Measurements from ENCODE around the gene CFAP44.
A peak's percentile ranks its signal among the peaks of the same experiment; 100 is the strongest.
"Not testable (repeated sequence)": the region's sequence is repeated elsewhere in the genome, so short reads cannot be mapped to it uniquely, and the experiment has no call there.

CFAP44 gene

DNA sequence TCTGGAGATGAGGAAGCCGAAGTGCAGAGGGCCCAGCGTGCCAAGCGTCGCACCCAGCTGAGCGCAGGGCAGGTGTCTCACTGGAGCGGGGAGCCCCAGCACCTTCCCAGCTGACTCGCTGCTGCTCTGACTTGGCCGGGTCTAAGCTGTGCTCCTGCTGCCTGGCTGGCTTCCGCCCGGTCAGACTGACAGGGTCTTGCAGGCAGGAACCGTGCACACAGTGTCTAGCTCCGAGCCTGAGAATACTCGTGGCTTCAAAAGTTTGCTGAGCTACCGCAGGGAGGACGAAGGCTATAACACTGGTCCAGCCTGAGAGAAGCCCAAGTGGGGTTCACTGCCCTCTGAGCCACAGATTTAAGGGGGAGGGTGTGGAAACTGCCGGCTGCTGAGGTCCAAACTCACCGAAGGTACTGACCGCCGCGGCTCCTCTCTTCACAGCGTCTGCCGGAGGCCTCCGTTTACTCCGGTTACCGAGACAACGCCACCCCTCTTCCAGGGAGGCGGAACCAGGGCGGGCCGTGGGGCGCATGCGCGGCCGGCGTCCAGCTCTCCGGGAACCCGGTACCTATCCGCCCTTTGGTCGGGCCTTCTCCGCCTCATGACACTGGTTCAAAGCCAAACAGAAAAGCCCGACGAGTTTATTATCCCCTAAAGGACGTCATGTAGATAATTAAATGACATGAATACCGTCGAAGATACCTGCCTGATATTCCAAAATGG is at the start of gene CFAP44:
Gene CFAP44, minus strand, starts transcription at position 443 of the 720 bp plus-strand sequence. CDS start 7,829 bp downstream, outside the sequence.
- peak; percentile 27 for DNase-seq (ENCODE audit: low spot score)

DNA sequence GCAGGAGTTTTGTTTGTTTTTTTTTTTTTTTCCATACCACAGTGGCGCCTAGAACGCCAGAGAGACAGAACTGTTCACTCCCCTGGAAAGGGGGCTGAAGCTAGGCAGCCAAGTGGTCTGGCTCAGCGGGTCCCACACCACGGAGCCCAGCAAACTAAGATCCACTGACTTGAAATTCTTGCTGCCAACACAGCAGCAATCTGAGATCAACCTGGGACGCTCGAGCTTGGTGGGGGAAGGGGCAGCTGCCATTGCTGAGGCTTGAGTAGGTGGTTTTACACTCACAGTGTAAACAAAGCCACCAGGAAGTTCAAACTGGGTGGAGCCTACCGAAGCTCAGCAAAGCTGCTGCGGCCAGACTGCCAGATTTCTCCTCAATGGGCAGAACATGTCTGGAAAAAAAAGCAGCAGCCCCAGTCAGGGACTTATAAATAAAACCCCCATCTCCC is 43.9 kb upstream of the CFAP44 start:
- no peak for DNase-seq (ENCODE audit: low spot score)

DNA sequence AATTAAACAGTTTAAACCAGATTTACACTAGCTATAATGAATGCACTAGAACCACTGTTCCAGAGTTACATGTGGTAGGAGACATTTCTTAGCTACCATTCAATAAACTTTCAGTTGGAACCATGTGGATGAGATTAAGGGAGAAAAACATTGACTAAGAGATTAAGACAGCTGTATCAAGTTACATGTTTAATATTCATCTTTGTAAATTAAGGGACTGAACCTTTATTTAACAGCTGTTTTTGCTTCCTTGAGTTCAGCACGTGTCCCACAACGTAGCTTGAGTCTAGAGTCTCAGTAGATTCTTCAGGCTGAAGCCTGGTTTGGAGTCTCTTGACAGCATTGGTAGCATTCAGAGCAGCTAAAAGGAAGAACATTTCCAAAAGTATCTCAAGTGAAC is 27.2 kb upstream of the CFAP44 start:
- no peak for DNase-seq (ENCODE audit: low spot score)

- DNase-seq (ENCODE audit: low spot score): no peak
These were observed 20.2 kb upstream of the CFAP44 start for GRCh38 chr3:113461488-113461887.

DNA sequence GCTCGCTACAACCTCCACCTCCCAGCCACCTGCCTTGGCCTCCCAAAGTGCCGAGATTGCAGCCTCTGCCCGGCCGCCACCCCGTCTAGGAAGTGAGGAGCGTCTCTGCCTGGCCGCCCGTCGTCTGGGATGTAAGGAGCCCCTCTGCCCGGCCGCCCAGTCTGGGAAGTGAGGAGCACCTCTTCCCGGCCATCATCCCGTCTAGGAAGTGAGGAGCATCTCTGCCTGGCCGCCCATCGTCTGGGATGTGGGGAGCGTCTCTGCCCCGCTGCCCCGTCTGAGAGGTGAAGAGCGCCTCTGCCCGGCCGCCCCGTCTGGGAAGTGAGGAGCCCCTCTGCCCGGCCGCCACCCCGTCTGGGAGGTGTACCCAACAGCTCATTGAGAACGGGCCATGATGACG is 17.3 kb upstream of the CFAP44 start:
- not testable (repeated sequence) for DNase-seq (ENCODE audit: low spot score)

GRCh38 chr3:113455446-113455845 is 14.2 kb upstream of the CFAP44 start:
- DNase-seq (ENCODE audit: low spot score): no peak

GRCh38 chr3:113454630-113455029 is 13.3 kb upstream of the CFAP44 start:
- no peak for DNase-seq (ENCODE audit: low spot score)

- no peak for DNase-seq (ENCODE audit: low spot score)
These were observed 12.8 kb upstream of the CFAP44 start for GRCh38 chr3:113454057-113454456.

GRCh38 chr3:113450911-113451310 is 9.6 kb upstream of the CFAP44 start:
- peak; percentile 47 for DNase-seq (ENCODE audit: low spot score)

- DNase-seq (ENCODE audit: low spot score): no peak
These were observed 1.7 kb downstream of the CFAP44 start for GRCh38 chr3:113439606-113440005.

- no peak for DNase-seq (ENCODE audit: low spot score)
These were observed 3.1 kb downstream of the CFAP44 start for GRCh38 chr3:113438224-113438623.

DNA sequence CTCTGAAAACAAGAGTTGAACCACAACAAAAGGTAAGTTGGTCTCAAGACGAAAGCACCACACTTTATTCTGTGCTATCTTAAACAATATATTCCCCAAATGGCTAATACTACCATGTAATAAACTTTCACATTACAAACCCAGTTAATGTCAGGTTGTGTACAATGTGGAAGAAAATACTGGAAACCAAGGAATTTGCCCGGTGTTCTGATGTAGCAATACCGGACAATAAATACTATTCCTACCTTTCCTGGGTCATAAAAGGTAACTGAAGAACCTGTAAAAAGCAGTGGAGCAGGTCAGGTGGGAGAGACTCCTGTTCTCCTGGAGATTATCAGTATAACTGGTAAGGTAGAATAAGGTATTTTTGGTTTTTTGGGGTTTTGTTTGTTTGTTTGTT is 3.9 kb downstream of the CFAP44 start:
- DNase-seq (ENCODE audit: low spot score): no peak

GRCh38 chr3:113436809-113437208 is 4.5 kb downstream of the CFAP44 start:
- no peak for DNase-seq (ENCODE audit: low spot score)

DNA sequence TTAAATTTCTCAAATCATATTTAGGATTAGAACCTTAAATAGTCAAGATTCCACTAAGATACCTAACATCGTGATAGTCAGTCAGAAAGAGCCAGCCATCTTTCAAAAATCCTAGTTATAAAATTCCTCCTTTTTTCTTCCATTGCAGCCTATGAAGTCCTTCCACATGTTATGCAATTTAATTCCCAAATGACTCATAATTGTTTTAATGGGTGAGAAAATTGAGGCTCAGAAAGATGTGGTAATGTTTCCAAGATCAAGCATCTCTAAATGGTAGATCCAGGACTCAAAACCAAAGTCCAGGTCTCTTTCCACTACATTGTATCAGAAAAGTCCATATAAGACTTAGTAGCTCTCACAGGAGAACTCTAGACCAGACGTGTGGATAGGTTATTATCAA is 9.5 kb downstream of the CFAP44 start:
- DNase-seq (ENCODE audit: low spot score): no peak

DNA sequence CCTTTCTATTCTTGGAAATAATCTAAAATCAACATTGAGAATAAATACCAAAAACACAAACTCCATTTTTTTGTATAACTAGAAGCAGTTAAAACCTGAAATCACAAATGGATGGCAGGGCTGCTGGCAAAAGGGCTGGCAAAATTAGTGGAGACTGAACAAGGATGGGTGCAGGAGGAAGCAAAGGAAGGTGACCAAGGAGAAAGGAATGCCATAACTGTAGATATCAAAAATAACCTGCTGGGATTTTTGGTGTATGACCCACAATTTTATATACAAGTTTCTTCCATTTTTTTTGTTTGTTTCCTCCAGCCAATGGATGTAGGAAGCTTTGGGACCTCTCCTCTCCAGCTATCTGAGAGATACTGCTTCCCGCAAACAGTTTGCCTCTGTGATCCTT is 12.7 kb downstream of the CFAP44 start:
- DNase-seq (ENCODE audit: low spot score): no peak

DNA sequence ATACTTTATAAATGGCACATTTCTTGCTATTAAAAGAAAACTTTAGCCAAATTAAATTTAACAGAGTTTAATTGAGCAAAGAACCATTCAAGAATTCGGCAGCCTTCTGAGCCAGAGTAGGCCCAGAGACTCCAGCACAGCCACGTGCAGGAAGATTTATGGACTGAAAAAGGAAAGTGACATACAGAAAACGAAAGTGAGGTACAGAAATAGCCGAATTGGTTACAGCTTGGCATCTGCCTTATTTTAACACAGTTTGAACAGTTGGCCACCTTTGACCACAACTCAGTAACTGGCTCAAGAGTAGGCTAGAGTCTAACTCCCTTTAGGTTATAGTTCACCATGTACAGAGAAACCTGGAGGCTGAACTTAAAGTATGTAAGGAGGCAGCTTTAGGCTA is 17.6 kb downstream of the CFAP44 start:
- no peak for DNase-seq (ENCODE audit: low spot score)

DNA sequence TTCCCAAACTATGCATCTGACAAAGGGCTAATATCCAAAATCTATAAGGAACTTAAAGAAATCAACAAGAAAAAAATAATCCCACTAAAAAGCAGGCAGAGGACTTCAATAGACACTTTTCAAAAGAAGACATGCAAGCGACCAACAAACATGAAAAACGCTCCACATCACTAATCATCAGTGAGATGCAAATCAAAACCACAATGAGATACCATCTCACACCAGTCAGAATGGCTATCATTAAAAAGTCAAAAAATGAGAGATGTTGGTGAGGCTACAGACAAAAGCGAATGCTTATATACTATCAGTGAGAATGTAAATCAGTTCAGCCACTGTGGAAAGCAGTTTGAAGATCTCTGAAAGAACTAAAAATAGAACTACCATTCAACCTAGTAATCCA is 20.2 kb downstream of the CFAP44 start:
- no peak for DNase-seq (ENCODE audit: low spot score)

DNA sequence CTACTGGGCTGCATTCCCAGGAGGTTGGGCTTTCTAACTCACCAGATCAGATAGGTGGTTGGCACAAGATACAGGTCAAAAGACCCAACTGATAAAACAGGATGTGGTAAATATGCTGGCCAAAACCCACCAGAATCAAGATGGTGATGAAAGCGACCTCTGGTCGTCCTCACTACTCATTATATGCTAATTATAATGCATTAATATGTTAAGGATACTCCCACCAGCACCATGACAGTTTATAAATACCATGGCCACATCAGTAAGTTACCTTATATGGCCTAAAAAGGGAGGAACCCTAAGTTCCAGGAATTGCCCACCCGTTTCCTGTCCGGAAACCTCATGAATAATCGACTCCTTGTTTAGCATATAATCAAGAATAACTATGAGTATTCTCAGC is 31.6 kb downstream of the CFAP44 start:
- no peak for DNase-seq (ENCODE audit: low spot score)

DNA sequence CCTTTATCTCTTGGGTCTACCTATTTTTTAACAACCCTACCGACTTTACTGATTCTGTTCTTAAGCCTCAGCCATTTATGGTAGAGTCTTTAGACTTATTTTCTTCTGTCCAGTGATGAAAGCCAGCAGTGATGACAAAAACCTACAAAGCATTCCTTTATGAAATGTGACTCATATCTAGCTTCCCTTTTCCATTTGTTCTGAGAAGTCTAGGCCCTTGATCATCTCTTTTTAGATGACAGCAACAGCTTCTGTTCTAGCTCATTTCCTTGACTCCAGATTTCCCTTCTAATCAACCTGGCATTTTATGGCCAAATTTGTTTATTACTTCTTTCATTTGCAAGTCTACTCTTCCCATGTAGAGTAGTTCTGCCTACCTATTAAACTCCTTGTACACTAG is 36.1 kb downstream of the CFAP44 start:
- DNase-seq (ENCODE audit: low spot score): no peak

DNA sequence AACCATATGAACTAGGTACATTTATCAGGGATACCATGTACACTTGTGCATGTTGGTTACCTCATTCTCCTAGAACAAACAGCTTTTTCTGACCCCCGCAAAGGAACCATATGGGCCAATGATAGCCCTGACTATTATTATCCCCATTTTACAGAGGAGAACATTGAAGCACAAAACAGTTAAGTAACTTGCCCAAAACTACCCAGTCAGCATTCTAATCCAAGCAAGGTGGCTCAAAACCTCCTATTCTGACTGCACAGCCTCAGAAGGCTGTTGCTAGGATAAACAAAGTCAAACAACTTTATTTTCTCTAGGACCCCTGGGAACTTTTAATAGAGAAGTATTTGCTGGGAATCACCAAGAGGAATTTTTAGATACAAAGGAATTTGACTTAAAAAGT is 36.7 kb downstream of the CFAP44 start:
- no peak for DNase-seq (ENCODE audit: low spot score)
